Sigmoid colon (tissue), 4 donors: ENCODE results near the gene SNAI3.

Experiments used
- POLR2AphosphoS5 ChIP-seq, 4 donors: sonication (generic); formaldehyde crosslinking; IDR thresholded peaks; one replicate each; pipeline ENCODE4 v1.6.1; 2017; ENCODE audit warnings: antibody characterized with exemption in 4 of 4
- TF ChIP-seq, protein P1 (sequence below), 4 experiments: fragments of 450-650 bp in 3 of 4; fragments of 200-600 bp in 1 of 4; IDR thresholded peaks; one replicate each; pipeline ENCODE4 v1.5.1; 2016 to 2019; ENCODE audit warnings: antibody characterized with exemption in 4 of 4, mild to moderate bottlenecking in 3 of 4, moderate library complexity in 2 of 4

- TF ChIP-seq, protein P1, sequence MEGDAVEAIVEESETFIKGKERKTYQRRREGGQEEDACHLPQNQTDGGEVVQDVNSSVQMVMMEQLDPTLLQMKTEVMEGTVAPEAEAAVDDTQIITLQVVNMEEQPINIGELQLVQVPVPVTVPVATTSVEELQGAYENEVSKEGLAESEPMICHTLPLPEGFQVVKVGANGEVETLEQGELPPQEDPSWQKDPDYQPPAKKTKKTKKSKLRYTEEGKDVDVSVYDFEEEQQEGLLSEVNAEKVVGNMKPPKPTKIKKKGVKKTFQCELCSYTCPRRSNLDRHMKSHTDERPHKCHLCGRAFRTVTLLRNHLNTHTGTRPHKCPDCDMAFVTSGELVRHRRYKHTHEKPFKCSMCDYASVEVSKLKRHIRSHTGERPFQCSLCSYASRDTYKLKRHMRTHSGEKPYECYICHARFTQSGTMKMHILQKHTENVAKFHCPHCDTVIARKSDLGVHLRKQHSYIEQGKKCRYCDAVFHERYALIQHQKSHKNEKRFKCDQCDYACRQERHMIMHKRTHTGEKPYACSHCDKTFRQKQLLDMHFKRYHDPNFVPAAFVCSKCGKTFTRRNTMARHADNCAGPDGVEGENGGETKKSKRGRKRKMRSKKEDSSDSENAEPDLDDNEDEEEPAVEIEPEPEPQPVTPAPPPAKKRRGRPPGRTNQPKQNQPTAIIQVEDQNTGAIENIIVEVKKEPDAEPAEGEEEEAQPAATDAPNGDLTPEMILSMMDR (IDR thresholded peaks at IDR 0.05), result no peak
- no peak for TF ChIP-seq POLR2AphosphoS5 (IDR thresholded peaks at IDR 0.05)
Measured at GRCh38 chr16:88703486-88704309, 17.4 kb upstream of the SNAI3 start.
